Measurements from ENCODE around the gene B3GALT6.

DNA sequence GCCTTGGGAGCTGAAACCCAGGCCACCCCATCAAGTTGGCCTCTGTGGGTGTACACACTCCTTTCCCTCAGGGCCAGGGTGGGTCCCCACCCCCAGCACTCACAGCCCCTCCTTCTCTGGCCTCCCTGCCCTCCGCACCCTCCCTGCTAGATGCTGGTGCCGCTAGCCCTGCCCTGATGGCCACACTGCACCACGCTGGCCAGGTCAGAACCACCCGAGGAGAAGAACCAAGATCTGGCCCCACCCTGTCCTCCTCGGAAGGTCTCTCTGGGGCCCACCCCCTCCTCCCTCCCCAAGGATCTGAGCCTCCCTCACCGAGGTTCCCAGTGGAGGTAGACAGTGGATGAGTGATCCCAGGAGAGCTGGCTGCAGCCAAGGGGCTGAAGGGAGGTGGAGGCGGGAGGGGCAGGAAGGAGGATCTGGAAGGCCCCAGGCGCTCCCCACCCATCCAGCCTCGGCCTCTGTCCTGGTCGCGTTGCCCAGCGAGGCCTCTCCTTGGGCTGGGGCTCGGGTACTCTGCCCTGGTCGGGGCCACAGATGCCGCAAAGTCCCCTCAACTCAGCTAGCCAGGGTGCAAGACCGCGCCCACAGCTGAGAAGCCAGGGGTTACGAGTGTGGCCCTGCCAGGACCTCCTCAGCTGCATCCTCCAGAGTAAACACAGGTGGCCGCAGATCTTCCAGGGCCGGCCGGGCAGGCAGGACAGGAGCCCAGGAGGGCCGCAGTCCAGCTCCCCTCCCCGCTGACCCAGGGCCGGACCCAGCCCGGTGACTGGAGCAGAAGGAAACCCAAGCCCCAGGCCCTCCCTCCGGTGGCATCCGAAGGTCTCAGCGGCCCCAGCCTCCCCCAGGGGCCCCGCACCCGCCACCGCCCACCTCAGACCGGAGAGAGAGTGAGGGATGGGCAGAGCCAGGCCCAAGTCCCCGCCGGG lies 5.2 kb downstream of the B3GALT6 start:
- TF ChIP-seq FOXA1 (IDR thresholded peaks at IDR 0.05): no peak
- TF ChIP-seq SP1 (IDR thresholded peaks at IDR 0.05): no peak
- TF ChIP-seq, protein P1, sequence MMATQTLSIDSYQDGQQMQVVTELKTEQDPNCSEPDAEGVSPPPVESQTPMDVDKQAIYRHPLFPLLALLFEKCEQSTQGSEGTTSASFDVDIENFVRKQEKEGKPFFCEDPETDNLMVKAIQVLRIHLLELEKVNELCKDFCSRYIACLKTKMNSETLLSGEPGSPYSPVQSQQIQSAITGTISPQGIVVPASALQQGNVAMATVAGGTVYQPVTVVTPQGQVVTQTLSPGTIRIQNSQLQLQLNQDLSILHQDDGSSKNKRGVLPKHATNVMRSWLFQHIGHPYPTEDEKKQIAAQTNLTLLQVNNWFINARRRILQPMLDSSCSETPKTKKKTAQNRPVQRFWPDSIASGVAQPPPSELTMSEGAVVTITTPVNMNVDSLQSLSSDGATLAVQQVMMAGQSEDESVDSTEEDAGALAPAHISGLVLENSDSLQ (IDR thresholded peaks at IDR 0.05): no peak
- TF ChIP-seq ZNF384 (IDR thresholded peaks at IDR 0.05): no peak
- TF ChIP-seq HDGF (IDR thresholded peaks at IDR 0.05; ENCODE audit: borderline replicate concordance): no peak
- TF ChIP-seq TARDBP (IDR thresholded peaks at IDR 0.05): no peak
- no peak for TF ChIP-seq FOXM1 (IDR thresholded peaks at IDR 0.05; ENCODE audit: borderline replicate concordance)
- no peak for TF ChIP-seq NFRKB (IDR thresholded peaks at IDR 0.05)

All from HEK293T (cell line).